GM19193 (cell line): ENCODE results near the gene CHN2.

Experiments
- POLR2A ChIP-seq: IDR thresholded peaks from 4 replicates; pipeline ENCODE4 v1.6.1; 2011; ENCODE audit not compliant: insufficient read depth, insufficient read length; ENCODE audit errors: extremely low read depth

Gene CHN2

GRCh38 chr7:29488203-29488970 is 293.8 kb downstream of the CHN2 start:
- TF ChIP-seq POLR2A, result no peak

GRCh38 chr7:29488977-29489376 is 294.4 kb downstream of the CHN2 start:
- TF ChIP-seq POLR2A, result no peak

- TF ChIP-seq POLR2A, result no peak
These were observed 295.6 kb downstream of the CHN2 start for GRCh38 chr7:29490094-29490607.

GRCh38 chr7:29494350-29494749 is 299.8 kb downstream of the CHN2 start:
- no peak for TF ChIP-seq POLR2A

- TF ChIP-seq POLR2A, result no peak
These were observed 301.1 kb downstream of the CHN2 start for GRCh38 chr7:29495653-29496052.

- no peak for TF ChIP-seq POLR2A
These were observed 301.9 kb downstream of the CHN2 start for GRCh38 chr7:29496355-29497020.

- no peak for TF ChIP-seq POLR2A
These were observed 305.4 kb downstream of the CHN2 start for GRCh38 chr7:29499932-29500331.

GRCh38 chr7:29500719-29501118 is 306.1 kb downstream of the CHN2 start:
- TF ChIP-seq POLR2A, result no peak

GRCh38 chr7:29502133-29502532 is 307.6 kb downstream of the CHN2 start:
- TF ChIP-seq POLR2A, result no peak

- TF ChIP-seq POLR2A, result no peak
These were observed 311.4 kb downstream of the CHN2 start for GRCh38 chr7:29505931-29506330.

- no peak for TF ChIP-seq POLR2A
These were observed 314.0 kb downstream of the CHN2 start for GRCh38 chr7:29508608-29509007.

GRCh38 chr7:29510028-29510427 is 315.5 kb downstream of the CHN2 start:
- TF ChIP-seq POLR2A, result no peak

- no peak for TF ChIP-seq POLR2A
These were observed 316.8 kb downstream of the CHN2 start for GRCh38 chr7:29511337-29511736.

- no peak for TF ChIP-seq POLR2A
These were observed 317.3 kb downstream of the CHN2 start for GRCh38 chr7:29511851-29512250.

- TF ChIP-seq POLR2A, result no peak
These were observed 321.9 kb downstream of the CHN2 start for GRCh38 chr7:29516491-29516890.

GRCh38 chr7:29518616-29519015 is 324.0 kb downstream of the CHN2 start:
- no peak for TF ChIP-seq POLR2A
